HG02852 (cell line): Measurements from ENCODE around the gene TMEM132E.
"Not testable (repeated sequence)": the region's sequence is repeated elsewhere in the genome, so short reads cannot be mapped to it uniquely, and the experiment has no call there.

Experiments used
- ATAC-seq: cut with Tn5 transposase; IDR thresholded peaks from one replicate; pipeline ENCODE4 v1.9.1; 2021; ENCODE audit warnings: mild to moderate bottlenecking, moderate library complexity; ENCODE audit not compliant: unreplicated experiment

TMEM132E gene, protein sequence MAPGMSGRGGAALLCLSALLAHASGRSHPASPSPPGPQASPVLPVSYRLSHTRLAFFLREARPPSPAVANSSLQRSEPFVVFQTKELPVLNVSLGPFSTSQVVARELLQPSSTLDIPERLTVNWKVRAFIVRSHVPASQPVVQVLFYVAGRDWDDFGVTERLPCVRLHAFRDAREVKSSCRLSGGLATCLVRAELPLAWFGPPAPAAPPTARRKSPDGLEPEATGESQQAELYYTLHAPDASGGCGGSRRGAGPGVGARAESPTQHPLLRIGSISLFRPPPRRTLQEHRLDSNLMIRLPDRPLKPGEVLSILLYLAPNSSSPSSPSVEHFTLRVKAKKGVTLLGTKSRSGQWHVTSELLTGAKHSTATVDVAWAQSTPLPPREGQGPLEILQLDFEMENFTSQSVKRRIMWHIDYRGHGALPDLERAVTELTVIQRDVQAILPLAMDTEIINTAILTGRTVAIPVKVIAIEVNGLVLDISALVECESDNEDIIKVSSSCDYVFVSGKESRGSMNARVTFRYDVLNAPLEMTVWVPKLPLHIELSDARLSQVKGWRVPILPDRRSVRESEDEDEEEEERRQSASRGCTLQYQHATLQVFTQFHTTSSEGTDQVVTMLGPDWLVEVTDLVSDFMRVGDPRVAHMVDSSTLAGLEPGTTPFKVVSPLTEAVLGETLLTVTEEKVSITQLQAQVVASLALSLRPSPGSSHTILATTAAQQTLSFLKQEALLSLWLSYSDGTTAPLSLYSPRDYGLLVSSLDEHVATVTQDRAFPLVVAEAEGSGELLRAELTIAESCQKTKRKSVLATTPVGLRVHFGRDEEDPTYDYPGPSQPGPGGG (N-terminal part only)

GRCh38 chr17:34579017-34579946, at the start of gene TMEM132E:
Gene TMEM132E, plus strand, starts transcription at chr17:34579582. Its CDS starts 1,495 bp downstream, at chr17:34581077.
- ATAC-seq, result no peak

DNA sequence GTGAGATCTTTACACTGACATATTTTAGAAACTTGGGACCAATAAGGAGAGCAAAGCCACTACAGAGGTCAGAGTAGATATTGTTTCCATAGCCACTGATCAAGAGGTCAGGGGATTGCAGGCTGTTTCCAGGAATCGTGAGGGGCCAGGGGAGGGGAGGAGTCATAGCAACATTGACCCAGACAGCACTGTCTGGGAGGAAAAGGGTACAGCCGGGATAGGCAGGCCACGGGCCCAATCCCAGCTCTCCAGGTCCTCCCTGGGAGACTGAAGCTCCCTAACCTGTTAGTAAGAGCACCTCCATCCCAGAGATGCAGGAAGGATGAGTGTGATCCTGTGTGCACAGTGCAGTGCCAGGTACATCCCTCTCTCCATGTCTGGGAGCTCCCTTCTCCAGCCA, 48.5 kb upstream of the TMEM132E start:
- no peak for ATAC-seq

DNA sequence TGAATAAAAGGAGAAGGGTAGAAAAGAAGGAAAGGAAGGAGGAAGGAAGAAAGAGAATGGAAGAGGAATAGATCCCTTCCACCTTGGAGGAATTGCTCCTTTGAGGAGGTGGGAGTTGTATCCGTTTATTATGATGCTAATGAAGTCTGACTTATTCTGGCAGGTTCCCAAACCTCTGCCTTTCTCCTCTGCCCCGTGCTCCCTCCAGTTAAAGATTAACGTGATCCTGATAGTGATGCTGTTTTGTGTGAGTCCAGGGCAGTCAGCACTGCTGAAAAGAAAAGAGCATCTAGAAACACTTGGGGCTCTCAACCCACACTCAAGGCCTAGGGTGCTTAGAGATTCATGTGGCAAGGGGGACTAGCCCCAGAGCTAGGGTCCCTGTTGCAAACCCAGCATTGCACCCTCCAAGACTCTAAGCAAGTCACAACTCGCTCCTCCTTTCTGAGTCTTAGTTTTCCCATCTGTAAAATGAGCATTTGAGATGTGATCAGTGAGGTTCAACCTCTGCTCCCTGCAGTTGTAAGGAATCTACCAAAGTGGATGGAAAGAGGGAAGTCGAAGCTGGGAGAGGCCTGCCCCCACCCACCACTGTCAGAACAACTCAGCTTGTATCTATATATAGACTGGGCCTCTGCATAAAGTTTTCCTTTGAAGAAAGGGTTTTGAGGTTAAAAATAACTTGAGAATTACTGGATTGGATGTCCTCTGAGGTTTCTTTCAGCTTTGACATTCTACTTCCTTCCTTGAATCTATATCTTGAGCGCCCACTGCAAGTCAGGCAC, 46.9 kb upstream of the TMEM132E start:
- no peak for ATAC-seq

- no peak for ATAC-seq
Observed at GRCh38 chr17:34533806-34534527, 45.4 kb upstream of the TMEM132E start.

- no peak for ATAC-seq
Observed at GRCh38 chr17:34537445-34537844, 41.9 kb upstream of the TMEM132E start.

GRCh38 chr17:34538582-34538981, 40.8 kb upstream of the TMEM132E start:
- ATAC-seq, result not testable (repeated sequence)

- ATAC-seq, result no peak
Observed at GRCh38 chr17:34539881-34540280, 39.5 kb upstream of the TMEM132E start.

- ATAC-seq, result no peak
Observed at GRCh38 chr17:34542700-34543336, 36.6 kb upstream of the TMEM132E start.

- ATAC-seq, result no peak
Observed at GRCh38 chr17:34547453-34548063, 31.8 kb upstream of the TMEM132E start.

GRCh38 chr17:34549966-34550365, 29.4 kb upstream of the TMEM132E start:
- ATAC-seq, result no peak

DNA sequence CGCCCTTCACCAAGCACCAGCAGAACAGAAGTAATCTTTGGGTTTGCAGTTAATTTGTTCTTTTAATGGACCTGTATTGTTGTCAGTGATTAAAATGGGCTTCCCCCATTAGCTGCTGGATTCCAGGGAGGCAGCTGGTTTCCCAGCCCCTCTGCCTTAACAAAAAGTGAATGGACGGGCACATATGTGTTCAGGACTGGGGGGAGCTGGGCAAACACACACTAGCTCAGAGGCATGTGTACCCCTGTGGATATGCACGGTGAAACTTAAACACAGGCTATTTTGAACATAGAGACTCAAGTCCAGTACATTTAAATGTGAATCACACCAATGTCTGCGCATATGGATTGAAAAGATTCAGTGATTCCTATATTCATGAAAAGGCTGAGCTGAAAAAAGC, 25.5 kb upstream of the TMEM132E start:
- no peak for ATAC-seq

DNA sequence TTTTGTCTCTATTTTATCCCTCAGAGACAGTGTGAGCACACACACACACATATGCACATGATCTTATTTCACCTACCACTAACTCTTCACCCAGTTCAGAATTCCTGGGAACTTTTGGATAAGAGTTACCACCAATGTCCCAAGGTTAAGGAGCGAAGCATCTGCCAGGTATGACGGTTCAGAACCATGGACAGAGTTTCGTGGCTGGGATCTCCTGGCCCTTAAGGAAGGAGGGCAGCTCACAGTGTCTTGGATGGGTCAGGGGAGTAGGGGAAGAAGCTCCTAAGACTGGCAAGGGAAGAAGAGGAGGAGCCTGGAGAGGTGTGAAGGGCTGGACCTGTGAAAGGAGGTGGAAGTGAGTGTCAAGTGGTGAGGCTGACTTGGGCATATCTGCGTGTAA, 23.0 kb upstream of the TMEM132E start:
- ATAC-seq, result no peak

GRCh38 chr17:34556931-34557330, 22.5 kb upstream of the TMEM132E start:
- no peak for ATAC-seq

GRCh38 chr17:34561328-34561727, 18.1 kb upstream of the TMEM132E start:
- ATAC-seq, result no peak

- no peak for ATAC-seq
Observed at GRCh38 chr17:34562387-34562786, 17.0 kb upstream of the TMEM132E start.

DNA sequence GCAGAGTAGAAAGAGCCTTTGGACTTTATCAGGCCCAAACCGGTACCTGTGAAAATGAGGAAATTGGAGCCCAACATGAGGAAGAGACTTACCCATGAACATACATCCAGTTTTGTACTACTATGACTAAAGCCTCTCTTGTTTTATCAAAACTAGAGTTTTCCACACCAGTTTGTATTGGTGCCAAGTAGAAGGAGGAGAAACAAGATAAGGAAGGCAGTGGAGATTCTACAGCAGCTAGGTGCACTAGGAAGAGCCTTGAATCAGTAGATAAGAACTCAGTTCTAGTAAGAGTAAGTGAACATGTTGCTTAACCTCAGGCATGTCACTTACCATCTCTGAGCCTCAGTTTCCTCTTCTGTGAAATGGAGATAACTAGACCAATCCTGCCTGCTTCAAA, 13.7 kb upstream of the TMEM132E start:
- ATAC-seq, result no peak

DNA sequence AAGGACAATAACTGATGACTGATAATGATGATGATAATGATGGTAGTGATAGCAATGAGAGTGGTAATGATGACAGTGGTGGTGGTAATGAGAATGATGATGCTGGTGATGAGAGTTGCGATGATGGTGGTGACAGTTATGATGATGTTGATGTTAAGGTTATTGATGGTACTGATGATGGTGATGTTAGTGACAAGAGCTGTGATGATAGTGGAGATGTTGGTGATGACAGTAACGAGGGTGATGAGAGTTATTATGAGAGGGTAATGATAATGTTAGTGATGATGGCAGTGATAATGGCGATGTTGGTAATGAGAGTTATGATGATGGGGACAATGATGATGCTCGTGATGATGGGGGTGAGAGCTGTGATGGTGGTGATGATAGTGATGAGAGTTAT, 13.2 kb upstream of the TMEM132E start:
- ATAC-seq, result no peak

DNA sequence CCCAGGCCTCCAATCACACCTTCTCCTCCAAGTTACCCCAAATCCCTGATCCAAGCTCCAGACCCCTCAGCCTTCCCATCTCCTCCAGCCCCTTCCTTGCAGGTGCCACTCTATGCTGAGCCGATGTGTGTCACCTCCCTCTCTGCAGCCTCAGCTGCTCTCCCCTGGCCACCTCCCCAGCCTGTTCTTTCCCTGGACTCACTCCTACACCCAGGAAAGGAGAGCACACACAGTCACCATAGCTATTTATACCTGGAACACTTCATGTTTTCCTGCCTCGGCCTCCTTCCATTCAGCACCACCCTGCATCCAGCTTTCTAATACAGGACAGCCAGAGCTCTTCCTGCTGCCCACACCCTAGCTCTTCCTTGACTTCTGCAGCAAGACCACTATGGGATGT, 12.5 kb upstream of the TMEM132E start:
- ATAC-seq, result no peak
